H9 (cell line): ENCODE data around the gene ITPKA. TPM values are rescaled to one million over a fixed set of nuclear protein-coding genes. Genes with fewer than 3 reads are reported as not detected.

Source experiments
- DNase-seq: peaks from one replicate; pipeline ENCODE4 v3.0.0-alpha.2; 2017
- H2AFZ ChIP-seq: one replicate; pipeline ENCODE4 v1.6.1; 2013; ENCODE audit warnings: mild to moderate bottlenecking, low read length, control low read depth, moderate library complexity
- H2AK5ac ChIP-seq: 2 replicates; pipeline ENCODE4 v1.6.1; 2013; ENCODE audit warnings: low read length, control low read depth, mixed read lengths; ENCODE audit not compliant: insufficient read length
- H2BK120ac ChIP-seq: one replicate; pipeline ENCODE4 v1.6.1; 2013; ENCODE audit warnings: low read depth, mild to moderate bottlenecking, low read length, control low read depth, inconsistent platforms; ENCODE audit not compliant: poor library complexity, severe bottlenecking
- H2BK12ac ChIP-seq: 2 replicates; pipeline ENCODE4 v1.6.1; 2013; ENCODE audit warnings: low read length, control low read depth, mixed read lengths, low read depth; ENCODE audit not compliant: insufficient read length
- H2BK15ac ChIP-seq: 2 replicates; pipeline ENCODE4 v1.6.1; 2013; ENCODE audit warnings: low read depth, low read length, control low read depth
- H2BK20ac ChIP-seq: one replicate; pipeline ENCODE4 v1.6.1; 2013; ENCODE audit warnings: low read depth, mild to moderate bottlenecking, low read length, control low read depth, inconsistent platforms; ENCODE audit not compliant: poor library complexity, severe bottlenecking
- H2BK5ac ChIP-seq: 2 replicates; pipeline ENCODE4 v1.6.1; 2013; ENCODE audit warnings: low read length, control low read depth, mixed read lengths; ENCODE audit not compliant: insufficient read length
- H3K14ac ChIP-seq: 2 replicates; pipeline ENCODE4 v1.6.1; 2013; ENCODE audit warnings: low read length, control low read depth; ENCODE audit not compliant: insufficient read depth
- H3K18ac ChIP-seq: 2 replicates; pipeline ENCODE4 v1.6.1; 2013; ENCODE audit warnings: low read depth, mild to moderate bottlenecking, mixed read lengths, low read length, control low read depth; ENCODE audit not compliant: insufficient read length
- H3K23ac ChIP-seq: 2 replicates; pipeline ENCODE4 v1.6.1; 2013; ENCODE audit warnings: low read length, control low read depth, mixed read lengths, low read depth; ENCODE audit not compliant: insufficient read length
- H3K23me2 ChIP-seq: 2 replicates; pipeline ENCODE4 v1.6.1; 2013; ENCODE audit warnings: low read depth, mild to moderate bottlenecking, mixed read lengths, low read length, control low read depth; ENCODE audit not compliant: insufficient read length, poor library complexity, severe bottlenecking
- H3K27ac ChIP-seq: 2 replicates; pipeline ENCODE4 v1.5.1; 2013; ENCODE audit warnings: low read length, control low read depth, mixed read lengths, low read depth; ENCODE audit not compliant: insufficient read length
- H3K27me3 ChIP-seq: 2 replicates; pipeline ENCODE4 v1.6.1; 2013; ENCODE audit warnings: low read length, control low read depth, inconsistent platforms; ENCODE audit not compliant: insufficient read depth
- H3K4ac ChIP-seq: 2 replicates; pipeline ENCODE4 v1.6.1; 2013; ENCODE audit warnings: low read depth, mild to moderate bottlenecking, control low read depth, inconsistent platforms, low read length, moderate library complexity
- H3K4me1 ChIP-seq: 2 replicates; pipeline ENCODE4 v1.6.1; 2013; ENCODE audit warnings: low read length, control low read depth, inconsistent platforms; ENCODE audit not compliant: insufficient read depth
- H3K4me2 ChIP-seq: 2 replicates; pipeline ENCODE4 v1.6.1; 2013; ENCODE audit warnings: low read length, control low read depth, mixed read lengths; ENCODE audit not compliant: insufficient read length, insufficient read depth
- H3K56ac ChIP-seq: 2 replicates; pipeline ENCODE4 v1.6.1; 2013; ENCODE audit warnings: low read depth, mild to moderate bottlenecking, mixed read lengths, low read length, control low read depth; ENCODE audit not compliant: insufficient read length
- H3K79me1 ChIP-seq: 2 replicates; pipeline ENCODE4 v1.6.1; 2013; ENCODE audit warnings: low read depth, mild to moderate bottlenecking, moderate library complexity, low read length, control low read depth, inconsistent platforms; ENCODE audit not compliant: insufficient read depth, poor library complexity, severe bottlenecking
- H3K79me2 ChIP-seq: 2 replicates; pipeline ENCODE4 v1.6.1; 2013; ENCODE audit warnings: low read length, control low read depth, inconsistent platforms; ENCODE audit not compliant: insufficient read depth
- H3K9ac ChIP-seq: 2 replicates; pipeline ENCODE4 v1.6.1; 2013; ENCODE audit warnings: low read length, control low read depth, mixed read lengths; ENCODE audit not compliant: insufficient read length; ENCODE audit errors: extremely low read depth
- H3K9me3 ChIP-seq: one replicate; pipeline ENCODE4 v1.6.1; 2013; ENCODE audit warnings: low read depth, low read length, inconsistent platforms; ENCODE audit not compliant: control insufficient read depth
- H3T11ph ChIP-seq: one replicate; pipeline ENCODE4 v1.6.1; 2013; ENCODE audit warnings: mild to moderate bottlenecking, low read length, control low read depth, inconsistent platforms
- H4K20me1 ChIP-seq: one replicate; pipeline ENCODE4 v1.6.1; 2013; ENCODE audit not compliant: control insufficient read depth, insufficient read length, insufficient read depth
- H4K5ac ChIP-seq: 2 replicates; pipeline ENCODE4 v1.6.1; 2013; ENCODE audit warnings: low read depth, mild to moderate bottlenecking, mixed read lengths, low read length, control low read depth; ENCODE audit not compliant: insufficient read length
- H4K8ac ChIP-seq: replicated peaks from 2 replicates; pipeline ENCODE4 v1.6.1; 2013; ENCODE audit warnings: low read length, control low read depth, mixed read lengths, low read depth; ENCODE audit not compliant: insufficient read length
- H4K91ac ChIP-seq: 2 replicates; pipeline ENCODE4 v1.6.1; 2013; ENCODE audit warnings: low read depth, mild to moderate bottlenecking, moderate library complexity, mixed read lengths, low read length, control low read depth; ENCODE audit not compliant: insufficient read length
- H3K27ac Mint-ChIP-seq, 3 experiments: 2 replicates in 2 of 3; 3 replicates in 1 of 3; pipeline ENCODE4 v1.8.0; 2020 to 2021; ENCODE audit warnings: mixed read lengths in 3 of 3, mild to moderate bottlenecking in 1 of 3, moderate library complexity in 1 of 3
- H3K27me3 Mint-ChIP-seq: 2 replicates; pipeline ENCODE4 v1.8.0; 2021; ENCODE audit warnings: low read depth, mild to moderate bottlenecking, moderate library complexity, mixed read lengths
- H3K36me3 Mint-ChIP-seq, 3 experiments: 2 replicates in 2 of 3; 3 replicates in 1 of 3; pipeline ENCODE4 v1.8.0; 2020 to 2021; ENCODE audit warnings: low read depth in 3 of 3, mixed read lengths in 3 of 3; ENCODE audit not compliant: insufficient read depth in 1 of 3
- H3K4me1 Mint-ChIP-seq, 2 experiments: 2 replicates each; pipeline ENCODE4 v1.8.0; 2020; ENCODE audit warnings: mixed read lengths in 2 of 2
- H3K4me3 Mint-ChIP-seq, 2 experiments: 2 replicates in 1 of 2; 3 replicates in 1 of 2; pipeline ENCODE4 v1.8.0; 2020 to 2021; ENCODE audit warnings: mild to moderate bottlenecking in 2 of 2, mixed read lengths in 2 of 2, moderate library complexity in 1 of 2
- H3K9me3 Mint-ChIP-seq, 2 experiments: 2 replicates in 1 of 2; 3 replicates in 1 of 2; pipeline ENCODE4 v1.8.0; 2020; ENCODE audit warnings: mild to moderate bottlenecking in 2 of 2, mixed read lengths in 2 of 2, moderate library complexity in 1 of 2
- WGBS: extraction: QIAGEN DNeasy Blood & Tissue Kit; methylation state at CpG from one replicate; pipeline ENCODE4 v1.1.7; 2013; ENCODE audit warnings: missing lambda C conversion rate, low lambda C conversion rate, mixed read lengths; ENCODE audit not compliant: insufficient read length; ENCODE audit errors: extremely low coverage; 5-methylcytosine and 5-hydroxymethylcytosine counted together
- total RNA-seq: library from RNA; stranded (reverse); gene quantifications from 2 replicates; pipeline ENCODE4 v1.2.1, GENCODE V29; 2021
- TF ChIP-seq, protein P1 (sequence below): fragments of 200-600 bp; sonication (generic); conservative IDR thresholded peaks from 3 replicates; pipeline ENCODE4 v1.8.0; 2021; ENCODE audit warnings: antibody characterized with exemption, mild to moderate bottlenecking

The ITPKA gene
- total RNA-seq, 1 experiment from 2014 or later, result 0.77 TPM

DNA sequence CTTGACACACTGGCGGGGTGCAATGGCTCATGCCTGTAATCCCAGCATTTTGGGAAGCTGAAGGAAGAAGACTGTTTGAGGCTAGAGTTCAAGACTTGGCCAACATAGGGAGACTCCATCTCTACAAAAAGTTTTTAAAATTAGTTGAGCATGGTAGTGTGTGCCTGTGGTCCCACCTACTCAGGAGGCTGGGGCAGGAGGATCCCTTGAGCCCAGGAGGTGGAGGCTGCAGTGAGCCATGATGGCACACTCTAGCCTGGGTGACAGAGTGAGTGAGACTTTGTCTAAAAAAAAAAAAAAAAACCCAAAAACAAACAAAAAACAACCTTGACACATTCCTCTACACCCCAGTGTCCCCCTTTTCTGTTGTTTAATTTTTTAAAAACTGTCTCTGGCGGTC lies 4.0 kb upstream of the ITPKA start:
- Histone ChIP-seq H3K14ac (no peak overlapping the region), H3K79me2 (no peaks in the 10 kb centered on the region), H3K23ac (no peak overlapping the region), H3K4me1 (no peaks in the 10 kb centered on the region), H2BK5ac (no peak overlapping the region), H4K91ac (no peak overlapping the region), H2AK5ac (no peak overlapping the region), H3K4me2 (no peak overlapping the region), H3K79me1 (no peaks in the 10 kb centered on the region), H3T11ph (no peak overlapping the region), H3K9me3 (no peaks in the 10 kb centered on the region), H3K18ac (no peak overlapping the region), H4K20me1 (no peaks in the 10 kb centered on the region), H3K27me3 (peaks cover 26% of the 10 kb centered on the region; the same call in 1 of the 2 replicates), H2BK12ac (no peak overlapping the region), H3K56ac (no peak overlapping the region), H4K8ac (no peak overlapping the region), H2BK20ac (no peak overlapping the region), H3K4ac (no peak overlapping the region), H2BK15ac (no peak overlapping the region), H3K23me2 (peaks cover 16% of the 10 kb centered on the region), H2BK120ac (no peak overlapping the region), H3K27ac (no peak overlapping the region), H4K5ac (no peak overlapping the region), H3K9ac (no peak overlapping the region), H2AFZ (no peak overlapping the region)
- Mint-ChIP-seq H3K4me3 (no peak overlapping the region; a peak in 1 of 5 replicates), H3K27me3 (peaks cover 49% of the 10 kb centered on the region), H3K27ac (no peak overlapping the region), H3K36me3 (no peaks in the 10 kb centered on the region; a peak in 1 of 7 replicates), H3K4me1 (peaks cover 6 to 8% of the 10 kb centered on the region in 2 experiments), H3K9me3 (no peaks in the 10 kb centered on the region; a peak in 2 of 5 replicates)
- WGBS, result no CpG with 5 or more reads among the region's 2 CpGs
- TF ChIP-seq, protein P1, sequence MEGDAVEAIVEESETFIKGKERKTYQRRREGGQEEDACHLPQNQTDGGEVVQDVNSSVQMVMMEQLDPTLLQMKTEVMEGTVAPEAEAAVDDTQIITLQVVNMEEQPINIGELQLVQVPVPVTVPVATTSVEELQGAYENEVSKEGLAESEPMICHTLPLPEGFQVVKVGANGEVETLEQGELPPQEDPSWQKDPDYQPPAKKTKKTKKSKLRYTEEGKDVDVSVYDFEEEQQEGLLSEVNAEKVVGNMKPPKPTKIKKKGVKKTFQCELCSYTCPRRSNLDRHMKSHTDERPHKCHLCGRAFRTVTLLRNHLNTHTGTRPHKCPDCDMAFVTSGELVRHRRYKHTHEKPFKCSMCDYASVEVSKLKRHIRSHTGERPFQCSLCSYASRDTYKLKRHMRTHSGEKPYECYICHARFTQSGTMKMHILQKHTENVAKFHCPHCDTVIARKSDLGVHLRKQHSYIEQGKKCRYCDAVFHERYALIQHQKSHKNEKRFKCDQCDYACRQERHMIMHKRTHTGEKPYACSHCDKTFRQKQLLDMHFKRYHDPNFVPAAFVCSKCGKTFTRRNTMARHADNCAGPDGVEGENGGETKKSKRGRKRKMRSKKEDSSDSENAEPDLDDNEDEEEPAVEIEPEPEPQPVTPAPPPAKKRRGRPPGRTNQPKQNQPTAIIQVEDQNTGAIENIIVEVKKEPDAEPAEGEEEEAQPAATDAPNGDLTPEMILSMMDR, result no peak
- DNase-seq, result no peak
